H1 (cell line): ENCODE results near the gene ST6GALNAC3. TPM values are rescaled to one million over a fixed set of nuclear protein-coding genes. Genes with fewer than 3 reads are reported as not detected.

Experiments
- CTCF ChIA-PET: fragments of 300-600 bp; sonication (Branson Sonifier 250); formaldehyde crosslinking; loops from one replicate; lab custom pipeline; 2021; ENCODE audit not compliant: partially characterized antibody; lab: Charles Lee
- POLR2A ChIA-PET: fragments of 300-600 bp; sonication (Branson Sonifier 250); formaldehyde crosslinking; loops from one replicate; lab custom pipeline; 2021; ENCODE audit warnings: inconsistent platforms; ENCODE audit not compliant: partially characterized antibody; lab: Charles Lee
- DNase-seq, 2 experiments: peaks; one replicate each; pipeline versions ENCODE4 v3.0.0 to v3.0.0-alpha.2; 2010 to 2022; ENCODE audit warnings: low spot score in 2 of 2, low read depth in 1 of 2, mixed read lengths in 1 of 2
- FAIRE-seq: peaks from 2 replicates; lab custom pipeline; 2011; peaks lifted over from hg19 to GRCh38; lab: Jason Lieb, UNC
- H2AFZ ChIP-seq: 2 replicates; pipeline ENCODE4 v1.8.1; 2012; ENCODE audit warnings: low read length, inconsistent platforms
- H2AK5ac ChIP-seq: 2 replicates; pipeline ENCODE4 v1.6.1; 2013; ENCODE audit warnings: low read depth, low read length
- H2BK120ac ChIP-seq: replicated peaks from 2 replicates; pipeline ENCODE3; 2013; ENCODE audit warnings: low read depth, low read length, inconsistent platforms
- H2BK12ac ChIP-seq: 2 replicates; pipeline ENCODE4 v1.6.1; 2013; ENCODE audit warnings: low read depth, low read length
- H2BK15ac ChIP-seq: 2 replicates; pipeline ENCODE4 v1.6.1; 2013; ENCODE audit warnings: low read length
- H2BK20ac ChIP-seq: 2 replicates; pipeline ENCODE4 v1.6.1; 2013; ENCODE audit warnings: low read length
- H2BK5ac ChIP-seq: 2 replicates; pipeline ENCODE4 v1.6.1; 2013; ENCODE audit warnings: low read depth, low read length
- H3K14ac ChIP-seq: 2 replicates; pipeline ENCODE4 v1.6.1; 2013; ENCODE audit warnings: inconsistent platforms; ENCODE audit not compliant: insufficient read length
- H3K18ac ChIP-seq: 2 replicates; pipeline ENCODE4 v1.6.1; 2013; ENCODE audit warnings: low read length; ENCODE audit errors: extremely low read depth
- H3K23ac ChIP-seq: 2 replicates; pipeline ENCODE4 v1.6.1; 2013; ENCODE audit warnings: inconsistent platforms; ENCODE audit not compliant: insufficient read length
- H3K23me2 ChIP-seq: 2 replicates; pipeline ENCODE4 v1.6.1; 2013; ENCODE audit warnings: low read depth, low read length
- H3K27ac ChIP-seq: 2 replicates; pipeline ENCODE4 v1.6.1; 2011; ENCODE audit warnings: low read depth, low read length, inconsistent platforms
- H3K27me3 ChIP-seq, 4 experiments: replicated peaks in 1 of 4; 1 replicate in 1 of 4; 2 replicates in 3 of 4; pipeline versions ENCODE4 v1.6.1 to v1.8.1; 2011 to 2013; ENCODE audit warnings: low read length in 3 of 4, mild to moderate bottlenecking in 3 of 4, inconsistent platforms in 2 of 4, mixed read lengths in 2 of 4, moderate library complexity in 1 of 4; ENCODE audit not compliant: control insufficient read depth in 3 of 4, insufficient read depth in 3 of 4; ENCODE audit errors: extremely low read depth in 1 of 4
- H3K36me3 ChIP-seq, 4 experiments: 2 replicates each; pipeline versions ENCODE4 v1.6.1 to v1.8.1; 2011 to 2013; ENCODE audit warnings: mild to moderate bottlenecking in 4 of 4, low read length in 3 of 4, moderate library complexity in 2 of 4, control low read depth in 1 of 4, inconsistent platforms in 1 of 4; ENCODE audit not compliant: insufficient read depth in 4 of 4, control insufficient read depth in 2 of 4
- H3K4ac ChIP-seq: replicated peaks from 2 replicates; pipeline ENCODE3; 2013; ENCODE audit warnings: low read length, low read depth, mixed read lengths, inconsistent platforms; ENCODE audit not compliant: insufficient read length
- H3K4me1 ChIP-seq, 4 experiments: replicated peaks in 1 of 4; 1 replicate in 1 of 4; 2 replicates in 3 of 4; pipeline versions ENCODE4 v1.6.1 to v1.8.1; 2011 to 2013; ENCODE audit warnings: low read length in 3 of 4, inconsistent platforms in 2 of 4, mixed read lengths in 1 of 4; ENCODE audit not compliant: insufficient read depth in 4 of 4, control insufficient read depth in 3 of 4
- H3K4me2 ChIP-seq, 2 experiments: 2 replicates each; pipeline versions ENCODE4 v1.6.1 to v1.8.1; 2011 to 2013; ENCODE audit warnings: low read depth in 2 of 2, low read length in 2 of 2, control low read depth in 1 of 2, inconsistent platforms in 1 of 2, mild to moderate bottlenecking in 1 of 2; ENCODE audit not compliant: insufficient read depth in 1 of 2
- H3K4me3 ChIP-seq, 4 experiments: fragments of 200-600, 300-600 bp in 1 of 4; sonication (generic), shearing (Covaris generic), sonication (Bioruptor Twin) in 1 of 4; 2 replicates each; pipeline versions ENCODE4 v1.5.1 to v1.8.1; 2011 to 2016; ENCODE audit warnings: low read length in 4 of 4, low read depth in 3 of 4, control low read depth in 2 of 4, inconsistent platforms in 2 of 4, mild to moderate bottlenecking in 2 of 4, mixed read lengths in 1 of 4, moderate library complexity in 1 of 4; ENCODE audit not compliant: insufficient read depth in 2 of 4; ENCODE audit errors: extremely low read depth in 1 of 4
- H3K56ac ChIP-seq: replicated peaks from 2 replicates; pipeline ENCODE3; 2013; ENCODE audit warnings: low read depth, mild to moderate bottlenecking, mixed read lengths, low read length, inconsistent platforms; ENCODE audit not compliant: insufficient read length
- H3K79me1 ChIP-seq: 2 replicates; pipeline ENCODE4 v1.6.1; 2013; ENCODE audit warnings: low read depth, low read length, control low read depth
- H3K79me2 ChIP-seq, 2 experiments: 2 replicates each; pipeline versions ENCODE4 v1.6.1 to v1.8.1; 2012 to 2013; ENCODE audit warnings: low read length in 2 of 2, mild to moderate bottlenecking in 2 of 2, inconsistent platforms in 1 of 2; ENCODE audit not compliant: insufficient read depth in 2 of 2, control insufficient read depth in 1 of 2
- H3K9ac ChIP-seq, 4 experiments: replicated peaks in 1 of 4; 1 replicate in 1 of 4; 2 replicates in 3 of 4; pipeline versions ENCODE4 v1.6.1 to v1.8.1; 2011 to 2013; ENCODE audit warnings: low read depth in 3 of 4, low read length in 3 of 4, control low read depth in 2 of 4, mild to moderate bottlenecking in 2 of 4, moderate library complexity in 2 of 4, inconsistent platforms in 1 of 4; ENCODE audit errors: extremely low read depth in 1 of 4
- H3K9me3 ChIP-seq, 2 experiments: 2 replicates each; pipeline versions ENCODE4 v1.6.1 to v1.8.1; 2012 to 2013; ENCODE audit warnings: mild to moderate bottlenecking in 2 of 2, moderate library complexity in 2 of 2, control low read depth in 1 of 2, inconsistent platforms in 1 of 2, low read depth in 1 of 2, low read length in 1 of 2, mixed read lengths in 1 of 2; ENCODE audit not compliant: insufficient read depth in 2 of 2
- H4K20me1 ChIP-seq, 2 experiments: replicated peaks in 1 of 2; 2 replicates each; pipeline versions ENCODE3 to v1.8.1; 2011 to 2013; ENCODE audit warnings: inconsistent platforms in 2 of 2, low read length in 2 of 2, mild to moderate bottlenecking in 1 of 2; ENCODE audit not compliant: insufficient read depth in 2 of 2, control insufficient read depth in 1 of 2
- H4K5ac ChIP-seq: 2 replicates; pipeline ENCODE4 v1.6.1; 2013; ENCODE audit warnings: low read length, low read depth, mixed read lengths, inconsistent platforms; ENCODE audit not compliant: insufficient read length
- H4K8ac ChIP-seq: 2 replicates; pipeline ENCODE4 v1.8.0; 2013; ENCODE audit warnings: mild to moderate bottlenecking, moderate library complexity, low read length, inconsistent platforms; ENCODE audit not compliant: insufficient read depth; ENCODE audit errors: extremely low read depth
- H4K91ac ChIP-seq: replicated peaks from 2 replicates; pipeline ENCODE3; 2013; ENCODE audit warnings: low read length, mixed read lengths, inconsistent platforms; ENCODE audit not compliant: insufficient read length
- JUND ChIP-seq: IDR thresholded peaks from 2 replicates; pipeline ENCODE4 v1.6.1; 2011; ENCODE audit warnings: mild to moderate bottlenecking, improper control_type of control experiment, low read length
- SRF ChIP-seq: IDR thresholded peaks from 2 replicates; pipeline ENCODE4 v1.6.1; 2011; ENCODE audit warnings: mild to moderate bottlenecking, low read depth, low read length, moderate library complexity
- WGBS, 2 experiments: shearing (Covaris generic) in 1 of 2; methylation state at CpG; one replicate each; pipeline versions ENCODE4 v1.1.6 to v1.1.7; 2013 to 2015; ENCODE audit warnings: low lambda C conversion rate in 2 of 2, mixed read lengths in 2 of 2, inconsistent platforms in 1 of 2, low coverage in 1 of 2, missing lambda C conversion rate in 1 of 2; ENCODE audit not compliant: insufficient replicate concordance in 2 of 2, insufficient coverage in 1 of 2, insufficient read length in 1 of 2; ENCODE audit errors: extremely low coverage in 1 of 2, missing lambda C conversion rate in 1 of 2; 5-methylcytosine and 5-hydroxymethylcytosine counted together
- polyA plus RNA-seq, 7 experiments: library from polyadenylated mRNA; depleted of rRNA in 3 of 7; stranded (reverse) in 5 of 7; unstranded in 2 of 7; fragments of >200 nt in 5 of 7; fragments of 200-250 nt in 2 of 7; gene quantifications; 1 replicate in 5 of 7; 2 replicates in 1 of 7; 4 replicates in 1 of 7; pipeline versions ENCODE4 v1.2.1 to v1.2.3, GENCODE V29; 2011 to 2013; ENCODE audit warnings: missing spikeins in 2 of 7, mixed read lengths in 2 of 7
- total RNA-seq: library from RNA; stranded (reverse); fragmentation: NEBNext Ultra II Directional; extraction: Animal tissue kit (Norgen Biotek cat#: 25700); gene quantifications from 2 replicates; pipeline ENCODE4 v1.2.1, GENCODE V29; 2021

Gene ST6GALNAC3
- total and polyA plus RNA-seq, 2 of the 8 experiments (the other 6 are each of a cell fraction or from before 2014, with no cell fraction given): 4.9 to 19.0 TPM

DNA sequence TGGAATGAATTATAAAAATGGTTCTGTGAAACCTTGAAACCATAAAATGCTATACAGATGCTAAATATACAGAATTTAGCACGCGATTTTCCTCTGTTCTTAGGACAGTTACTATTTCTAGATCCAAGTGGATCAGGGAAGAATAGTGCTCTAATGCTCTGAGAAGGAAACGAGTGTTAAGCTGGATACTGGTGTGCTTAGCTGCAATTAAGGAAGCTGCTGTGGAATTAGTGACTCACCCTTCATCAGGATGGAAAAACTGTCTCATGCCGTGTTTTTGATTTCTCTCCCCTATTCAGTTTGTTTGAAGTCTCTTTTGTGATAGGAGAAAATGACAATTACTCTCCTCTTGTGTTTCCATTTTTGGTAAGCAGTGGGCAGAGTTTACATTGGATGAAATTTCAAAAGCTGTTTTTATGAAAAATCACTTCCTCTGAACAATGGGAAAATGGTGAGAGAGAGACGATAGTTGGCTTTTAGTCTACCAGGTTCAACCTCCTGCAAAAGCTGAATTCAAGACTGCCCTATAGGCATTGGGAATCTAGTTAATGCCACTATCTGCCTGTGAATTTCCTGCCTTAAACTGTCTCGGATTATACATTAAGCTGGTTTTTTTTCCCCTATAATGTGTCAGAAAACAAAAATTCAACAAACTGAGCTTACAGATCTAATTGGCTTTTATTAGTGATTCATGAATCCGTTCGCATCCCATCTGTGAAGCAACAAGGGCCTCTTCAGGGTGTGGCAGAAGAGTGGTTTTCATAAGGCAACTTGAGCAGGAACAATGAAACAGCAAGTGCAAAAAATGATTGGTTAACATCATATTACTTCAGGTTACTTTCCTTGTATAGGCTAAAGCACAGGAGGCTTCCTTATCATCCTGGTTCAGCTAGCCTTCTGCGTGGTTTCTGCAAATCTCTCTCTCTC, 179.8 kb downstream of the ST6GALNAC3 start:
- Histone ChIP-seq H3K4ac (no peak overlapping the region), H3K79me1 (no peaks in the 10 kb centered on the region), H3K4me1 (peaks cover 0 to 9% (median 3%) of the 10 kb centered on the region in 4 experiments; a peak in 3 of 7 replicates), H3K23ac (no peak overlapping the region), H4K8ac (no peak overlapping the region), H3K36me3 (no peaks in the 10 kb centered on the region), H3K56ac (no peak overlapping the region), H2AK5ac (no peak overlapping the region), H3K18ac (no peak overlapping the region), H3K27me3 (no peaks in the 10 kb centered on the region), H3K27ac (no peak overlapping the region), H2BK120ac (no peak overlapping the region), H4K5ac (no peak overlapping the region), H2BK5ac (no peak overlapping the region), H2BK20ac (no peak overlapping the region), H4K91ac (no peak overlapping the region), H2BK12ac (no peak overlapping the region), H3K4me2 (no peak overlapping the region), H3K79me2 (0 out of 4 replicates have a peak, but pooled peaks cover 0 to 2% of the 10 kb centered on the region in 2 experiments), H3K14ac (no peak overlapping the region), H3K23me2 (no peaks in the 10 kb centered on the region; the same call in 1 of the 2 replicates), H3K9me3 (no peaks in the 10 kb centered on the region), H3K9ac (no peak overlapping the region), H3K4me3 (no peak overlapping the region), H2AFZ (no peak overlapping the region), H2BK15ac (no peak overlapping the region), H4K20me1 (no peaks in the 10 kb centered on the region)
- POLR2A ChIA-PET: no interaction called here
- CTCF ChIA-PET: interaction anchor here (0.6 to 1.1 kb wide), 3 partner anchors 11 to 183 kb away, joined by 3 read pairs; no protein-coding TSS in a partner anchor
- no peak for TF ChIP-seq SRF
- peak; percentile 90 for TF ChIP-seq JUND
- FAIRE-seq (no peak), DNase-seq (no peak)
- 86% methylated on average over 9 of the region's 9 CpGs; no CpG with 5 or more reads in 1 of the 2 experiments for WGBS, 2 experiments
